Fibroblast of pulmonary artery (primary cell): ENCODE results near the gene HAAO.

Experiments used
- DNase-seq: peaks from one replicate; pipeline ENCODE4 v3.0.0-alpha.2; 2010; ENCODE audit warnings: low read depth
- H3K4me3 ChIP-seq: replicated peaks from 2 replicates; pipeline ENCODE4 v1.5.1; 2011; ENCODE audit warnings: low read depth, mild to moderate bottlenecking, control low read depth, low read length, moderate library complexity
- CTCF ChIP-seq: IDR thresholded peaks from 2 replicates; pipeline ENCODE4 v1.5.1; 2011; ENCODE audit warnings: mild to moderate bottlenecking, control low read depth, low read length, inconsistent platforms; ENCODE audit errors: missing control alignments

The HAAO gene

GRCh38 chr2:42800461-42800962, 8.1 kb upstream of the HAAO start:
- TF ChIP-seq CTCF = no peak
- no peak for DNase-seq
- no peak overlapping the region for H3K4me3 ChIP-seq

GRCh38 chr2:42799881-42800280, 7.5 kb upstream of the HAAO start:
- DNase-seq = no peak
- TF ChIP-seq CTCF = no peak
- H3K4me3 ChIP-seq = no peak overlapping the region

- no peak for DNase-seq
- H3K4me3 ChIP-seq = no peak overlapping the region
- no peak for TF ChIP-seq CTCF
These were observed 4.9 kb upstream of the HAAO start for GRCh38 chr2:42797281-42797680.

- no peak for TF ChIP-seq CTCF
- no peak overlapping the region for H3K4me3 ChIP-seq
- DNase-seq = no peak
These were observed 4.3 kb upstream of the HAAO start for GRCh38 chr2:42796427-42797248.

- TF ChIP-seq CTCF = no peak
- H3K4me3 ChIP-seq = no peak overlapping the region
- no peak for DNase-seq
These were observed 3.5 kb upstream of the HAAO start for GRCh38 chr2:42795841-42796301.

GRCh38 chr2:42795275-42795674, 2.9 kb upstream of the HAAO start:
- no peak for DNase-seq
- no peak overlapping the region for H3K4me3 ChIP-seq
- no peak for TF ChIP-seq CTCF
